Posterior vena cava (tissue), 2 donors: Measurements from ENCODE around the gene KCNT2. TPM values are rescaled to one million over a fixed set of nuclear protein-coding genes. Genes with fewer than 3 reads are reported as not detected.

Experiments used
- DNase-seq: peaks from one replicate; pipeline ENCODE4 v3.0.0-alpha.2; 2020; ENCODE audit warnings: low spot score
- intact Hi-C, 2 donors: fragments of 100-400 bp; cut with DNase I; formaldehyde crosslinking; loops; one replicate each; pipeline versions ENCODE4 v1.14.1 to v1.14.2; 2022 to 2023
- total RNA-seq, 2 donors: library from RNA; stranded (reverse); fragmentation: NEBNext Ultra II Directional; extraction: Animal tissue kit (Norgen Biotek cat#: 25700); gene quantifications; one replicate each; pipeline ENCODE4 v1.2.1, GENCODE V29; 2021
- donor health status: DM: yes; HTN: yes; CAD: no.
- donor health status: DM: yes; HTN: yes; CAD: no.

KCNT2 gene
- total RNA-seq, 2 donors from 2014 or later, result 7.5 to 13.3 TPM

- no peak for DNase-seq
- intact Hi-C loops, result no loop called here
Measured at GRCh38 chr1:196376630-196377328, 231.5 kb downstream of the KCNT2 start.

DNA sequence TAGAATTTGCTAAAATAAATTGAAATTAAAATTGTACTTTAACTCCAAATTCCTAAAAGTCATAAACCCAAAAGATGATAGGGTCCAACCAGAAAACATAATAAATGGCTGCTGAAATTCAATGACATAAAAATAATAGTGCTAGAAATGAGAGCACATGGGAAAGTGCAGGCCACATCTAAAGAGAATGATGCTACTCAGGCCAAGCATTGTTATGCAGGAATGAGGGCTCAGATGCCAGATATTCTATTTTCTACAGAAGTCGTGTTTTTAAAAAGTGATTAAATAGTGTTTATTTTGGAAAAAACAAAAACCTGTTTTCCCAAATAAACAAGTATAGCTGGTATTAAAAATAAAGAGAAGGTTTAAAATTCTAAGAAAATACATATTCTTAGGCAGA, 234.4 kb downstream of the KCNT2 start:
- intact Hi-C loops, result no loop called here
- no peak for DNase-seq

- DNase-seq, result no peak
- intact Hi-C loops, result no loop called here
Measured at GRCh38 chr1:196372896-196373536, 235.2 kb downstream of the KCNT2 start.

GRCh38 chr1:196367838-196368237, 240.4 kb downstream of the KCNT2 start:
- intact Hi-C loops, result no loop called here
- no peak for DNase-seq

GRCh38 chr1:196366817-196367495, 241.3 kb downstream of the KCNT2 start:
- intact Hi-C loops, result no loop called here
- no peak for DNase-seq

- intact Hi-C loops, result no loop called here
- no peak for DNase-seq
Measured at GRCh38 chr1:196361112-196361714, 247.0 kb downstream of the KCNT2 start.

DNA sequence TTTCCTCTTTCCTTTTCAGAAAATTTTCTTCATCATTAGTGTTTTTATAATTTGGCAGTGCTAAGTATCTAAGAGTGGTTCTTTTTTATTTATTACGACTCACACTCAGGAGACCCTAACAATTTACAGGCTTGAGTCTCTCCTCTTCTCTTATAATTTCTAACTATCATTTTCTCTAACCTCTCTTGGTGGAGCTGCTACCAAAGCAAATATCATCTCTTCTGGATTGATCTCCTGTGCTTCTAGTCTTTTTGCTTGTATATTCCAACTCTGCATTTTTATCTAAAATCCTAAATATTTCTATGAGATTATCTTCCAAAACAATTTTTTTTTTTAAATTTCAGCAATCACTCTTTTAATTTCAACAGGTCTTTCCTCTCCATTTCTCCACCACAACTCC, 250.3 kb downstream of the KCNT2 start:
- intact Hi-C loops, result no loop called here

GRCh38 chr1:196355206-196355786, 252.9 kb downstream of the KCNT2 start:
- intact Hi-C loops, result no loop called here
- no peak for DNase-seq

More for the DNA sequence above, 250.3 kb downstream of the KCNT2 start:
- no peak for DNase-seq

DNA sequence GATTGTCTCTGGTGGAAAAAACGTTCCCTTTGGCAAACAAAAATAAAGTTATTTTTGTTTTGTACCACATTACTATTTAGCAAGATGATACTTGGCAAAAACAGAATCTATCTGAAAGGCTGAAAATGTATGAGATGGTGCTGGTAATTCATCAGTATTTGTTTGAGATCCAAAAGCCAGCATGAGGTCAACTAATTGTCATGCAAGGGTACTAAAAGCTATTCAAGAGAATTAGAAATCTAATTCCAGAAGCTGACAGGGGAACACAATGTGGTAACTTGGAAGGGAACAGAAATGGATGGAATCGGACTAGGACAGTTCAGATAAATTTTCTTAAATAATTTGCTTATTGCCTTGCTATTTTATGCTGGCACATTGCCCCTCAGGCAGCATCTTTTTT, 263.8 kb downstream of the KCNT2 start:
- no peak for DNase-seq
- intact Hi-C loops, result no loop called here

DNA sequence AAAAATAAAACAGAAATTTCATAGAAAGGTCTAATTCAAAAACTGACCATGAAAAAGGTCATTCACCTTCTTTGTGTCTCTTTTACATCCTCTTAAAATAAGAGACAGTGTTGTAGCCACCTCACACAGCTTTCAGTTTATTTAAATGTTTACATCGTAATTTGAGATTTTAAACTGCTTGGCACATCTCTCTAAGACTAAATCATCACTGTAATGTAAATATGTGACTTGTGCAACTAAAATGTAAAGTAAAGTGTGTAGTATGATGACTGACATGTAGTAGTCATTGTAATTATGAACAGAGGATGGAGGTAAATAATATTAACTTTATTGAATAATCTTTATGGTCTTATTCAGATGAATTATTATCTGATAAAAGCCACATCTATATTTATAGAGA, 283.9 kb downstream of the KCNT2 start:
- intact Hi-C loops, result no loop called here
- DNase-seq, result no peak

- DNase-seq, result no peak
- intact Hi-C loops, result no loop called here
Measured at GRCh38 chr1:196323869-196324268, 284.4 kb downstream of the KCNT2 start.

DNA sequence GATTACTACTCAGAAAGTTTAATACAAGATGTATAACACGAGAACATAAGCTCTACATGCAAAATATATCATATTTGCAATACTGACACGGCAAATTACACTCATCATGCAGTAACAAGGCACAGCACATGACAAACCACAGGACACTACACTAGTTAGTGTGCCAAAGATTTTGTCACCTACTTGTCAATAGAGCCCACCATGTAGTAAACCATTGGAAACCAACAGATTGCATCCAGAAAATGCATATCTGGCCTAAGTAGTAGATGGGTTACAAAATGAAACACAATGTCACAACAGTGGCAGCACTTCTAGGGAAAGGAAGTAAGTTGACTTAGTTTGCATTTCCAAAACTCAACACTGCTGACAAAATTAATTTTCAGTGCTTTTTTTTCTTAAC, 288.9 kb downstream of the KCNT2 start:
- intact Hi-C loops, result no loop called here
- DNase-seq, result no peak

- intact Hi-C loops, result no loop called here
- no peak for DNase-seq
Measured at GRCh38 chr1:196317535-196318522, 290.4 kb downstream of the KCNT2 start.

DNA sequence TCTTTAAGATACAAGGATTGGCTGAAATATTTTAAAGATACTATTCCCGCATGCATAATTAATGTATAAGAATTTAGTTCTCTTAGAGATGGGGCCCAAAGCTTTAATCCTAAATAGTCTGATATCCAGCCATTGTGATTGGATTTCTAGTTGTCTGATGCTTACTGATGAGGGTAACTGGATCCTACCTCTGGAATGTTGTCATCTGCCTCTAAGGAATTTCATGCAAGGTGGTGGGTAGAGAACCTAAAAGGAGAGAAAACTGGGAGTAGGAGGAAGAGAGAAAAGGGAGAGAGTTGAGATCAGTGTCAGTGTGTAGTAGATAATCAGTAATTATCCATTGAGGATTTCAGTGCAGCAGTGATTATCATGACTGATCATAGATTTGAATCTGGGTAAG, 295.5 kb downstream of the KCNT2 start:
- intact Hi-C loops, result no loop called here
- no peak for DNase-seq

DNA sequence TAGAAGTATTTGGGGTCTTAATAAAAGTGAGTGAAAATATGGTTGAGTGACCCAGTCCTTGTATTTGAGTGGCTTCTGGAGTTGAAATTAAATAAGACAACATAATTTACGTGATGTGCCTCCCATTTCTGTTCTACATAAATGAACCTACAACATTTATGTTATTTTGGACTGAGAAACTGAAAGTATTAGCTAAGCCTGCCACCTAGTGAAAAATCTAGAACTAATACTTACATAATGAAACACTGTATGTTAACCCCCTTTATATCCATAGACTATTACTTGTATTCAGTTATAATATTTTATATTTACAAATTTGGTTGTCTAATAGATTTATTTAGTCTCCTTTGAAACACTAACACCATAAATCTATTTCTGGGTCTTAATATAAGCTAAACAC, 298.9 kb downstream of the KCNT2 start:
- DNase-seq, result no peak
- intact Hi-C loops, result no loop called here

DNA sequence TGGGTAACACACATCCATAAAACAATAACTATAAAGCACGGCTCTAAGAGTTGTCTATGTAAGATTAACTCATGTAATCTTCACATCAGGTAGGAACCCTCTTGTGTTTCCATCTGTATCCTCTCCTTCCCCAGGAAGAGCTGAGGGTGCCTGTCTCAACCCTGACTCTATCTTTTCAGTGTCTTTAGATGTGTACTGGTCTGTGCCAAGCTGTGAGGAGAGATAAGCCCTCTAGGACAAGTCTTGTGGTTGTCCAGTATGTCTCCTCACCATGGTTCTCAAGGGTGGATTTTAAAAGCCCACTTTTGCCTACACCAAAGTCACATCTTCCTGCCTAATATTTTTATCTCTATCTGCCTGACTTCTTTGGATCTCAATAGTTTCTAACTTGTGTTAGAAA, 300.1 kb downstream of the KCNT2 start:
- intact Hi-C loops, result no loop called here

DNA sequence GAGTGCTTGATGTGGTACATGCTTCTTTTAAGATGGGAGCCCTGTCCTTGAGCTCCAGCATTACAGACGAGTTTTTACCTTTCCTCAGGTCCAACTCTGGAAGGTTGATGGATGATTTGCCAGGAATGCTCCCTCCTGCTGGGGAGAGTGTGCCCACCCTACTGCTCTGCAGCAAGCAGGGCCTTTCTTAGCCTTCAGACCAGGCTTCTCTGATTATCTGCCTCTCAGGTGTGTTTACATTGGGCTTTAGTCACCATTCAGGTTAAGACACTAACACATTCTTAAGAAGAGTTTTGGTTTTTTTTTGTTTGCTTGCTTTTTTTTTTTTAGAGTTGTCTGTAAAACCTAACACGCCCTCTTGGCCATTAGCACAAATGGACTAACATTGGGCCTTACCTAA, 301.8 kb downstream of the KCNT2 start:
- intact Hi-C loops, result no loop called here
- DNase-seq, result no peak

More for the DNA sequence above, 300.1 kb downstream of the KCNT2 start:
- no peak for DNase-seq

DNA sequence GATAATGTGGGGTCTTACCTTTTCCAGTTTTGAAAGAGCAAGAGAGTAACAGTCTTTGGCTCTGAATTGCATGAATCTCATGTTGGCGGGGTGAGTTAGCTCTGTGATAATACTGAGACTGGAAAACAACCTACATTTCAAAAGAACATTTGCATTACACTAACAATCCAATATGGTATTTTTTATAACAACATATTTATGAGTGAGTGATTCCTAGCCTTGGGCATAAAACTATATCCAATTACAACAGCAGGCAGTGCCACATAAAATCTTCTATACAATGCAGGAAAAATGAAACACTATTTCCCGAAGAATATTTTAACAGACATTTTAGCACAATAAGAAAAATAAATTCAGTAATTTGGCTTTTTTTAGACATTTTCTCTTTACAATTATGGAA, 303.0 kb downstream of the KCNT2 start:
- intact Hi-C loops, result no loop called here

DNA sequence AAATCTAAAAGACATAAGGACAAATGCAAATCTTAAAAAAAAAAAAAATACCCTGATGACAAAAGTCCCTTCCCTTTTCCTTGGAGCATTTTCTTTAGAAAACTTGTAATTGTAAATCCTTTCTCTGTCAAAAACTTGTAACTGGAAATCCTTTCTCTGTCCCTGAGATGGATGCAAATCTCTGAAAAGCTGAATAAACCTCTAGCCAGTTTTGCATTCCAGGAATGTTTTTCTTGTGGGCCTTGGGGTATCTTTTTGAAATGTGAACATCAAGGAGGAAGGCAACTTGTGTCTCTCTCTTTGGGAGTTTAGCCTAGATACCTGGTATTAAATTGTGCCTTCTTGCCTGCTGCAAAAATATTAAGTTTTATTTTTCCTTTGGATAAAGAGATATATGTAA, 305.3 kb downstream of the KCNT2 start:
- intact Hi-C loops, result no loop called here
- no peak for DNase-seq

More for the DNA sequence above, 303.0 kb downstream of the KCNT2 start:
- DNase-seq, result no peak
